SK-N-MC (cell line): ENCODE data around the gene TXNDC11.

Source experiments
- DNase-seq: peaks from one replicate; pipeline ENCODE4 v3.0.0-alpha.2; 2011; ENCODE audit warnings: low read depth, low spot score
- H3K27ac ChIP-seq: fragments of 200-600 bp; sonication (generic); 2 replicates; pipeline ENCODE4 v1.5.1; 2016; ENCODE audit warnings: mixed run types
- H3K36me3 ChIP-seq: fragments of 200-600 bp; sonication (generic); 2 replicates; pipeline ENCODE4 v1.6.1; 2017; ENCODE audit warnings: antibody characterized with exemption, low read length, mixed read lengths; ENCODE audit not compliant: insufficient read depth
- H3K4me3 ChIP-seq: fragments of 200-600 bp; sonication (generic); 2 replicates; pipeline ENCODE4 v1.5.1; 2016
- H3K9ac ChIP-seq: fragments of 200-600 bp; sonication (generic); 2 replicates; pipeline ENCODE4 v1.8.0; 2017; ENCODE audit warnings: mixed run types, mixed read lengths; ENCODE audit not compliant: insufficient read length
- H3K9me3 ChIP-seq: fragments of 200-600 bp; sonication (generic); 2 replicates; pipeline ENCODE4 v1.6.1; 2017; ENCODE audit warnings: low read depth, mild to moderate bottlenecking, antibody characterized with exemption, low read length, moderate library complexity, mixed read lengths
- EZH2 ChIP-seq: fragments of 200-600 bp; sonication (generic); IDR thresholded peaks from one replicate; pipeline ENCODE4 v1.6.1; 2017; ENCODE audit warnings: antibody characterized with exemption
- FOXP2 ChIP-seq: optimal IDR thresholded peaks from 2 replicates; pipeline ENCODE3; 2011; ENCODE audit warnings: mild to moderate bottlenecking, moderate library complexity; ENCODE audit not compliant: insufficient read depth; ENCODE audit errors: extremely low read length, control extremely low read depth
- POLR2AphosphoS5 ChIP-seq: IDR thresholded peaks from 2 replicates; pipeline ENCODE4 v1.6.1; 2012; ENCODE audit warnings: mild to moderate bottlenecking, low read depth, low read length, borderline replicate concordance

The TXNDC11 gene

GRCh38 chr16:11719171-11719570 is 23.5 kb downstream of the TXNDC11 start:
- Histone ChIP-seq H3K27ac (peak overlapping the region; percentile 69; the same call in 1 of the 2 replicates), H3K36me3 (peaks cover 19% of the 10 kb centered on the region)
- no peak for DNase-seq

GRCh38 chr16:11717811-11718210 is 24.8 kb downstream of the TXNDC11 start:
- no peak for TF ChIP-seq POLR2AphosphoS5
- no peak for TF ChIP-seq EZH2
- no peak for TF ChIP-seq FOXP2
- no peak overlapping the region for H3K9ac ChIP-seq

More at GRCh38 chr16:11719171-11719570, 23.5 kb downstream of the TXNDC11 start:
- Histone ChIP-seq H3K4me3 (no peak overlapping the region), H3K9me3 (no peaks in the 10 kb centered on the region), H3K9ac (no peak overlapping the region)
- no peak for TF ChIP-seq FOXP2
- TF ChIP-seq EZH2, result no peak
- TF ChIP-seq POLR2AphosphoS5, result no peak

GRCh38 chr16:11716336-11716735 is 26.3 kb downstream of the TXNDC11 start:
- DNase-seq, result no peak
- H3K9me3 ChIP-seq, result no peaks in the 10 kb centered on the region
- no peak for TF ChIP-seq EZH2
- no peak for TF ChIP-seq FOXP2
- TF ChIP-seq POLR2AphosphoS5, result no peak
- H3K9ac ChIP-seq, result peak overlapping the region; percentile 59
- no peak overlapping the region for H3K4me3 ChIP-seq
- H3K36me3 ChIP-seq, result peaks cover 12% of the 10 kb centered on the region
- peak overlapping the region; percentile 70 for H3K27ac ChIP-seq

More at GRCh38 chr16:11717811-11718210, 24.8 kb downstream of the TXNDC11 start:
- no peak overlapping the region for H3K4me3 ChIP-seq
- H3K36me3 ChIP-seq, result peaks cover 16% of the 10 kb centered on the region
- peak overlapping the region; percentile 69 for H3K27ac ChIP-seq
- no peak for DNase-seq
- H3K9me3 ChIP-seq, result no peaks in the 10 kb centered on the region

- H3K36me3 ChIP-seq, result peaks cover 7% of the 10 kb centered on the region
These were observed 27.3 kb downstream of the TXNDC11 start for GRCh38 chr16:11715246-11715947.

DNA sequence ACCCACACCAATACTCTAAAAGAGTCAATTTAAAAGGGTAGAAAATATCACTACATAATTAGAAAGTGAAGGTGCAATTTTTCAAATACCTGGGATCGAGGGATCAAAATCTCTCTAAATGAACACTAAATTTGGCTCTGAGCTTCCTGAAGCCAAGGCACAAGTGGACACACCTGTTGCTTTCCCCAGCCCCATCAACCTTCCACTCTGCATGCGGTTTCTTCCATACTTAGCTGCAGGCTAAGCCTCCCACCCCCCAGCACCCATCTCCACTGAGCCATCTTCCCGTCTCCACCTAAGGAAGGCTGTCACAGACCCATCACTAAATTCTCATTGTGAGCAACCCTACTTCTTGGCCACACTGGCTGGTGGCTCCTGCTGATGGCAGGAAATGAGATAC is 30.5 kb downstream of the TXNDC11 start:
- Histone ChIP-seq H3K4me3 (no peak overlapping the region), H3K36me3 (no peaks in the 10 kb centered on the region), H3K27ac (no peak overlapping the region), H3K9ac (no peak overlapping the region), H3K9me3 (no peaks in the 10 kb centered on the region)
- TF ChIP-seq POLR2AphosphoS5, result no peak
- no peak for TF ChIP-seq FOXP2
- TF ChIP-seq EZH2, result no peak
- no peak for DNase-seq

More at GRCh38 chr16:11715246-11715947, 27.3 kb downstream of the TXNDC11 start:
- TF ChIP-seq EZH2, result no peak
- TF ChIP-seq FOXP2, result no peak
- TF ChIP-seq POLR2AphosphoS5, result no peak
- H3K4me3 ChIP-seq, result no peak overlapping the region
- no peak overlapping the region for H3K9ac ChIP-seq
- no peak for DNase-seq
- no peak overlapping the region for H3K27ac ChIP-seq
- no peaks in the 10 kb centered on the region for H3K9me3 ChIP-seq

DNA sequence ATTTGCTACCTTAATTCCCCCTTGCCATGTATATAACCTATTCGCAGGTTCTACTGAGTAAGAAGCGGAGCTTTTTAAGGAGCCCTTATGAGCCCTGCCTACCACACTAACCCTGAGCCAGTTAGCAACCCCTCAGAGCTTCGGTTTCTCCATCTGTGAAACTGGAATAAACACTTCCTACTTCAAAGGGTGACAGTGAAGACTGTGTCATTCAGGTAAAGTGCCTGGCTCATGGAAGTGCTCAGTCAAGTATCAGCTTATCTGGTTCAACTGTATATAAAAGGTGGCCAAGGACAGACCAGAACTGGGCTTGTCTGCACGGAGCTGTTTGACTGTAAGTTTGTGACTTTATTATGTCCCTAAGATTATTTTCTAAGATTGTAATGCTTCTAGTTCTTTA is 31.0 kb downstream of the TXNDC11 start:
- no peak overlapping the region for H3K4me3 ChIP-seq
- no peaks in the 10 kb centered on the region for H3K36me3 ChIP-seq
- H3K9ac ChIP-seq, result no peak overlapping the region
- H3K9me3 ChIP-seq, result no peaks in the 10 kb centered on the region
- H3K27ac ChIP-seq, result no peak overlapping the region
- no peak for TF ChIP-seq POLR2AphosphoS5
- DNase-seq, result no peak

DNA sequence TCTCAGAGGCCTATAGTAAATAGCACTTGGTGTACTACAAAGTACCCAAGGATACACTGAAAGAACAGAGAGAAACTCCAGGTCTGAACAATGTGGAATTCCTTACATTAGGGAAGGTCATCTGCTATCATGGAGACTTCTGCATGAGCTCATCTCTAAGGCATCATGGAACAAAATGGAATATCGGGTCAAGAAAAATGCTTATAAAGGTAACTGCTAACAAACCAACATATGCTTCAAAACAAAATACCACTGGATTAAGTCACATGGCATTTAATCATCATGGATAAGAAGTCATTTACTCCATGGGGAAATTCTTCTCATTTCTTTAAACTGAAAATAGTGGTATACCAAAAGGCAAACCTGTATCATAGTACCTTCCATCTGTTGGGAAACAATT is 34.2 kb downstream of the TXNDC11 start:
- H3K27ac ChIP-seq, result no peak overlapping the region
- no peak overlapping the region for H3K4me3 ChIP-seq
- TF ChIP-seq FOXP2 (no peak), EZH2 (no peak), POLR2AphosphoS5 (no peak)
- no peak for DNase-seq
- no peaks in the 10 kb centered on the region for H3K9me3 ChIP-seq
- no peaks in the 10 kb centered on the region for H3K36me3 ChIP-seq
- H3K9ac ChIP-seq, result no peak overlapping the region

- no peak overlapping the region for H3K27ac ChIP-seq
These were observed 34.9 kb downstream of the TXNDC11 start for GRCh38 chr16:11707679-11708197.

DNA sequence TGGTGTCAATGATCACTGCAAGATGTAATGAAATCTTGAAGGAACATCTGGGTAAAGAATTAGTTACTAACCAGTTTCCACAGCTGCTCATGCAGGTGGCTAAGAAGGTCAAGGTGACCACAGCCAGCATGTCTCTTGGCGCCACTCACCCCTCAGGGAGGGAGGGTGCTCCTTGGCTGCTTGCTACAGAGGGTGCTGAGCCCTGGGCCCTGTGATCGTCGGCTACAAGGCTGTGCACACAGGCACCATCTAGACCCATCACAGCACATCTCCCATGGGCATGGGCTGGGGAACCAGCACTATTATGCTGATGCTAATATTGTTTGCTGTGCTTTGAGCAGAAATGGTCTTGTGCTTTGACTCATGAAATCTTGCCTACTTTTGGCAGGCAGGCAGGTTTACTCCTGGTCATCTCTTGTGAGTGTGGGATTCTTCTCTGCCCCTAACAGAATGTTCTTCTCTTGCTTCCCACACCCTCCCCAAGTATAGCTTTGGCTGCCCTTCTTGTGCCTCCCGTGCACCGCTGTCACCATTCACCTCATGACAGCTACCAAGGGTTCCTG is 36.4 kb downstream of the TXNDC11 start:
- no peak overlapping the region for H3K4me3 ChIP-seq

More at GRCh38 chr16:11707679-11708197, 34.9 kb downstream of the TXNDC11 start:
- Histone ChIP-seq H3K9ac (no peak overlapping the region), H3K4me3 (no peak overlapping the region), H3K9me3 (no peaks in the 10 kb centered on the region), H3K36me3 (no peaks in the 10 kb centered on the region)
- TF ChIP-seq EZH2, result no peak
- TF ChIP-seq FOXP2, result no peak
- TF ChIP-seq POLR2AphosphoS5, result no peak
- no peak for DNase-seq

More for the DNA sequence above, 36.4 kb downstream of the TXNDC11 start:
- no peak overlapping the region for H3K9ac ChIP-seq
- no peak for TF ChIP-seq FOXP2
- no peak for TF ChIP-seq EZH2
- TF ChIP-seq POLR2AphosphoS5, result no peak
- no peak overlapping the region for H3K27ac ChIP-seq
- H3K36me3 ChIP-seq, result no peaks in the 10 kb centered on the region
- no peaks in the 10 kb centered on the region for H3K9me3 ChIP-seq
- no peak for DNase-seq
